Limb (tissue), 2 donors: ENCODE data around the gene PARS2.
"Not testable (repeated sequence)": the region's sequence is repeated elsewhere in the genome, so short reads cannot be mapped to it uniquely, and the experiment has no call there.

Experiments used
- DNase-seq, 2 donors: peaks; one replicate each; pipeline ENCODE4 v3.0.0-alpha.2; 2016; ENCODE audit errors: extremely low spot score in 2 of 2

Gene PARS2

DNA sequence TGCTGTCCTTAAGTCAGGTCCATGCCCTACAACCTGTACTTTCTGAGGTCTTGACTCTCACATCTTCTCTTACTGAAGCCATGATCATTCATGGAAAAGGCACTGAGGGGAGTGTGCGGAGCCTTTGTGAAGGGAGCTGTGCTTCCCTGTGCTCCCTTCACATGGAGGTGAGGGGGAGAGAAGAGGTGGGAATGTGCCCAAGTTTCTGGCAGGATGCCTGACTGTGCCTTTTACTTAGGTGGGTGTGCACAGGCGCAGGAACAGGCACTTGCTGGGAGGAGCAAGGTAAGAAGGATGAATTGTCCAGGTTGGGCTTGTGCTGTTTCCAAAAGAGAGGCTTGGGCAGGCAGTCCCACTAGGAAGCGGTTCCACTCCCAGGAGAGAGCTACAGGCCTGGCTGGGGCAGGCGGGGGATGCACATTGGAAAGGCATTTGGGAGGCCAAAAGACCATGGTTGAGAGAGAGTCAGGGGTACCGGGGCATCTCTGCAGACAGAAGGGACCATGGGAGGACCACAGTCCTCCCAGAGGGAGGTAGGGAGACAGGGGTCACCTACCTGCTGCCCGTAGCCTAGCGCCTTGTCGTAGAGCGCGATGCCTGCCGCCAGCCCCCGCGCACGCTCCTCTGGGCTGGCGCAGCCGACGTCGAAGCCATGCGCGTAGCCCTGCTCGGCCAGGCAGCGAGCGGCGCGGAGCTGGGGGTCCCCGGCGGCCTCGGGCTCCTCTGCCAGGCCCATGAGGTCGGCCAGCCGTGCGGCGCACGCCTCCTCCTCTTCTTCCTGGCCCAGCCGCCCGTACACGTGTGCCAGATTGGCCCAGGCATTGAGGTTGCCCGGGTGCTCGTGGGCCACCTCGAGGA is 35.9 kb upstream of the PARS2 start:
- DNase-seq, result peak in 1 of 2 donors; percentile 30

DNA sequence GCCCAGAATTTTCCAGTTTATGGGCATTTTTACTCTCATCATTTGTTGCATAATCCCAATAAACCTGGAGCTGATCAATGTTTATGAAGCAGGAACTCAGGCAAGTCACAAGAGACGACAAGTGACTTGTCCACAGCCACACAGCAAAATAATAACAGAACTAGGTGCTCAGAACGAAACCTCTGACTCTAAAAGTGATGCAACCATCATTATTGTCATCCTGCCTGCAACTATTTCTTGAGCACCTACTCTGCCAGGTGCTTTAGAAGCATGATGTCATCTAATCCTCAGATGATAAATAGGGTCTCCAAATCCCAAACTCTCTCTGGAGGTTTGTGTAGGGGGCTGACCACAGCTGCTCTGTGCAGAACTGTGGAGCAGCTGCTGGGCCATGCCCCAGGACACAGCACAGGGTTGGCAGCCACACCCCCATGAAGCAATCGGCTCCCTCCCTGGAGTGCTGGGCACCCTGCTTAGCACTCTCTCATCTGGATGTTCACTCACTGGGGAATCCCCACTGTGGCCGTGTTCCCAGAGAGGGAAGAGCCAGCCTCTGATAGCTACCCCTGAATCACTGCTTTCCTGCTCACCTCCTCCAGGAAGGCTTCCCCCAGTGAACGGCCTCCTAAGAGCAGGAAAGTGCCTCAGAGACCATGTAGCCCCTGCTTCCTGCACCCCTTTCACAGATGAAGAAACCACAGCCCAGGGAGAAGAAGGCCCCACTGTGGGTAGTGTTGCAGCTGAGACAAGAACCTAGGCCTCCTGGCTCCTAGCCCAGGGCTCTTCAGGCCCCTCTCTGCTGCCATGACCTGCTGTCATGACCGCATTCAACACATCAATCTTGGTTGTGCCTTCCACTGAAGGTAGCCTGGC is 34.7 kb upstream of the PARS2 start:
- peak in 1 of 2 donors; percentile 11 for DNase-seq

DNA sequence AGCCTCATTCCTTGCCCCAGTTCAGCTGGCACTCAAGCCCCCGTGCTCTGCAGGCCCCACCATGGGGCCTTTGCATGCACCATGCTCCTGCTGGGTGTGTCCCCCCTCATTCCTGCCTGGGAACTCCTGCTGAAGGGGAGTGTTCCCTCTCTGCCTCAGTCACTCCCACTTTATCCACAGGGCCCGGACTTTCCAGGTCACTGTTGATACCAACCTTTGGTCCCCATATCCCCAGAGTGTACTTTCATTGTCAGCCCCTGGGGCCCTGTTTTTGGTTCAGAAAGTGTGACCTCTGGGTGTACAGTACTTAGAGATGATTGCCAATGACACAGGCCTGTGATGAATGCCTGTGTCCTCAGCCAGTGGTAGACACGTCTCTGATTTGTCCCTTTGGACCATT is 33.9 kb upstream of the PARS2 start:
- DNase-seq, result no peak

DNA sequence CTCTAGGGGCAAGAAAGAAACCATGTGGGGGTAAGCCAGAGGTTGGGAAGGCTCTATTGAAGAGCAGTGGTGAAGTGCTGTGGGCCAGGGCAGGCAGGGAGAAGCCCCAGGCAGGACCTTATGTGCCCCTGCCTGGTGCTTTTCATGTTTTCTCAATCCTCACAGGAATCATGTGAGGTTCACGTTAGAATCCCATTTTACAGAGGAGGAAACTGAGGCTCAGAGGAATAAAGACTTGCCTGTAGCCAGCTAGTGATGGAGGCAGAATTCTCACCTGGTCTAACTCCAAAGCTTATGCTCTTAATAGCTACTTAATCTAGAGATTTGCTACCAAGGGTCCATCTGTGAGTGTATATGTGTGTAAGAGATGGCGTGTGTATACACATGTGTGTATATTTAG is 32.6 kb upstream of the PARS2 start:
- no peak for DNase-seq

DNA sequence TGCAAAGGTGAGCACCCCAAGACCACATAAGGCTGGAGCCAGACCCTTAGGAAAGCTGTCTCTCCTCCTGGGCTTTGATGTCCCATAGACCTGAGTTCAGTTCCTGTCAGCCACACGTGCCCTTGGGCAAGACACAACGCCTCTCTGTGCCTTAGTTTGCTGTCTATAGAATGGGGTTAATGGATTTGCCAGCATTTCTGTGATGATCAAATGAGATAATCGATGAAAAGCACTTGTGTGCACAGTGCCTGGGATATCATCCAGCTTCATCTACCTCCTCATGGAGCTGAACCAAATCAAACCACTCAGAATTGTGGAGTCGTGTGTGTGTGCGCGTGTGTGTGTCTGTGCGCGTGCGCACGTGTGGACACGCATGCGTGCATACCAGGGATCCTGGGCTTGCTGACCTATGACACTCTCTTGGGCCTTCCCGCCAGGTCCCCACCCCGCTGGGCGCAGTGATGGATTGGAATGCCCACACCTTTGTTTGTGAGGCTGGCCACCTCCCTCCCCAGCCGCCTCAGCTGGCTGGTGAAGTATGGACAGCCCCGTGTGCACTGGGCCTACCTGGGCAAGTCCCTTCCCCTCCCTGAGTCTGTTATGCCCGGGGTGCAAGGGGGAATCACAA is 31.6 kb upstream of the PARS2 start:
- DNase-seq, result no peak

DNA sequence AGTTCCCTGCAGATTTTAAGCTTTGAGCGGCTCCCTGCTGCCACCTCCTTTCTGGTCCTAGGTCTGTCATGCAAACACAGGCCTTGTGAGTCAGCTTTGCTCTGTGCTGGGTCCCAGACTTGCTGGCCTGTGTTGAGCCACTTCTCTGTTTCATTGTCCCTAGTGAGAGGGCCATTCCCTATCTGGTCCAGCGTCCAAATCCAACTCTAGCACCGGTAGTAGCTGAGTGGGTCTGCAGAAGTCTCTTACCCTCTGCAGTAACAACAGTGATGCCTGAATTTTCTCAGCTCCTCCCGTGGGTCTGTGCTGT is 31.0 kb upstream of the PARS2 start:
- no peak for DNase-seq

DNA sequence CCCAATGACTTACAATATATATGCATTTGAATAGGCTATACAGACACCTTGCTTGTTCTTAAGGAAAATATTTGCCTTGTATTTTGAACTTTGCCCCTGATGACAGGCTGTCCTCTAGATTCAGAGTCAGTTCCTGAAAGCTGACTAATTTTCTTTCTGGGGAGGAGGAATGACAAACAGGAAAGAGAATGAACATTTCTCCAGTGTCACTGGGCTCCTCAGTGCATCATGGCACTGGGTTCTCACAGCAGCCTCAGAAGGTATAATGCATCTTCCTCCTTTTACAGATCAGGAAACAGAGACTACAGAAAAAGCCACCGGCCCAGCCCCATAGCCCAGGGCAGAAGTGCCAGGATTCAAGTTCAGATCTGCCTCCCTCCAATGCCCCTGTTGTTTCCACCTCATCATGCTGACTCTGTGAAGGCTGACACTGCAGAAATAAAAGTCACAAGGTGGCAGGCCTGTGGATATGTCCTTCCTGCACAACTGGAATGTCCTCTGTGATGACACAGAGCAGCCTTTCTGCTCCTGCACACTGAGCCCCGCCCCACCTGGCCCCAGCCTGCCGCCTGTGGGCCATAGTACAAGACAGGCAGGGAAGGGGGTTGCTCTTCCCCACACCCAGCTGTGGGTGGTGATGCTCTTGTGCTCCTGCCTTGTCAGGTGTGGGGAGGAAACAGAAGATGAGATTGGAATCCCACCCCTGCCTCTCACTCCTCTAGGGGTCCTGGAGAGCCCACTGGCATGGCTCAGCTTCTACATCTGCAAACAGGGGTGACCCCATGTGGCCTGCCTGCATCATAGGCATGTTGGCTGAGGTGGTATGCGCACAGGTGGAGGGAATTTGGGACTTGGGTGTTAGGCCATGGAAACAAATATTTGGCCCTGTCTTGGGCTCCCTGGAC is 30.4 kb upstream of the PARS2 start:
- no peak for DNase-seq

DNA sequence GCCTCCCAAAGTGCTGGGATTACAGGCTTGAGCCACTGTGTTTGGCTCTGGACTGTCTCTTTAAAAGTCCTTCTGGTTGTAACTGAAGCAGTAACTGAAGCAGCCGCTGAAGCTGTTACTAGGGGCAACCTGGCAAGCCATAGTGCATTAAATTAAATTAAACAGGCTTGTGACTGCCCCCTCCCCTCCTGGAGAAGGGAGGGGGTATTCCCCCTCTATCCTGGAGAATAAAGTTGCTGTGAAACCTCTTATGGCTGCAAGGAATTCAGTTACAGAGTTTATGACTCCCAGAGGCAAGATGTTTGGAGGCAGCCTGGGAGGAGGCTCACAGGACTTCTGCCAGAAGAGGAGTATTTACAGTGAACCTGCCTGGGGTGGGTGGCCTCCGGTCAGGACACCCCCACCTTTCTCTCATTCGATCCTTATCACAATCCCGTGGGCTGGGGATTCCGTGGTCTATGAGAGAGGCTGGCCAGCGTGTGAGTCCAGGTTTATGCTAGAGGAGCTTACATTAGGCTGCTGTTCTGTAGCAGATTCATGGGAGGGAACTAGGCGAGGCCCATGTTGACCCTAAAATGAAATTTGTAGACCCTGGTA is 28.5 kb upstream of the PARS2 start:
- DNase-seq, result peak; percentile 82 to 85

DNA sequence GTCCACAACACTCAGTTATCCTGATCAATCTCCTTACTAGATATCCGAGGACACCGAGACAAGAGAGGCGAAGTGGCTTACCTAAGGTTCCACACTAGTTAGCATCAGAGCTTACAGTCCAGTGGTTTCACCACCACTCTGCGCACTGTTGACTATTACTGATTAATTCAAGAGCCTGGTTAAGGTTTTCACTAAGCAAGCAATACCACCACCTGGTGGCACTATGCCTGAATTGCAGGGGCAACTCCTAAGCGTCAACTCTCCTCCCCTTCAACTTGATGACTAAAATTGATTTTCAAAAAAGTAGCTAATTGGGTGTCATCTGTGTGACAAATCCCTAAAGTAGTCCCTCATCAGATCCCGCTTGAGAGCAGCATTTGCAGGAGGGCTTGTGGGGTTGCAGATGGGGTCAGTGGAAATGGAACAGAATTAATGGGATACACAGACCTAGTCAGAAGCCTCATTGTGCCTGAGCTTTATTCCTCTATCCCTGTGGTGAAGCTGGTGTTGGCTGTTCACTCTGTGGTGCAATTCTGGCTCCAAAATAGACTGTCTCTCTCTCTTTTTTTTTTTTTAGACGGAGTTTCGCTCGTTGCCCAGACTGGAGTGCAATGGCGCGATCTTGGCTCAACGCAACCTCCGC is 27.7 kb upstream of the PARS2 start:
- no peak for DNase-seq

DNA sequence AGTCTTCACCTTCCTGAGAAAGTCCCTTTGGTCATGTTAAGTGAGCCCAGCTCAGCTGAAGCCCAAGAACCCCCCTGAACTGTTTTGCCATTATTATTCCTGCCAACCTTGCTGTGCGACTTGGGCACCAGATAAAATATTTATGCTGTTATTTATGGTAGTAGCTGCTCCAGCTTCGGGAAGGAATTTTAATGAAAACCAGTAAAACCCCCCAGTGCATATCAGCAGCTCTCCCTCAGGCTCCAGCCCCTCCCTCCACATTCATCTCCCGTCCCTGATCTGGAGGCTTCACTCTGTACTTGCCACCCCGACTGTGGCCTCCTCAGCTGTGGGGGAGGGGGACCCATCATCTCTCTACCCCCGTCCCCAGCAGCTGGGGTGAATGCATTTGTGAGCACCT is 24.1 kb upstream of the PARS2 start:
- DNase-seq, result no peak

DNA sequence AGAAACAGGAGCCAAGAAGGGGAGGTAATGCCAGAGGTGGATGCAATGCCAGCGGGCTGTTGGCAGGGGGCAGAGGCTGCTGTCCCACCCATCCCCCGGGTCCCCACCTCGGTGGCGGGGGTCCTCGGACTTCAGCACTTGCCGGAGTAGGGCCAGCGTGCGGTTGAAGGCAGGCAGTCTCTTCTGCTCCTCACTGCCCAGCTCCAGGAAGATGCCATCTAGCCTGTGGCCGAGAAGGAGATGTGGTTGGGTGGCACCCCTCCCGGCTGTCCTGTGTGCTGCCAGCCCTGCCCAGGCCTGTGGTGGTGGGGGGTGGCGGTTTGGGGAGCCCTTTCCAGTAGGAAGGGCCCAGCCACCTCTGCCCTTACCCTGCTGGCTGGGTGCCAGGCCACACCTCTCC is 23.3 kb upstream of the PARS2 start:
- DNase-seq, result no peak

DNA sequence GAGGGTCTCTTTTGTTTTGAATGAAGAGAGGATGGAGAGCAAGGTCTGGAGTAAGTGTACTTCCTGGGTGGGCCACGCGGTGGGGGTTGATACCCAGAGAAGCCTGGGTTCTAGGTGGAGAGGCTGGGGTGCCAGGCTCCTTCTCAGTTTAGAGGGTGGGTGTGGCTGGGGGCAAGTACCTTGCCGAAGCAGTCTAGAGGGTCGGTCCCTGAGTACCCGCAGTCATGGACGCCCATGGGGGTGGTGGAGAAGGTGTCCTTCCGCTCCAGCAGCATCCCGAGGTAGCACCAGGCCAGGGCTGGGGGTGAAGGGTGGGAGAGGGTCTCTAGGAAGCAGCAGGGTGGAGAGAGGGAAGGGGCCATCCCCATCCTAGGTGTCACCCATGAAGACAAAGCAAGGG is 22.5 kb upstream of the PARS2 start:
- no peak for DNase-seq

DNA sequence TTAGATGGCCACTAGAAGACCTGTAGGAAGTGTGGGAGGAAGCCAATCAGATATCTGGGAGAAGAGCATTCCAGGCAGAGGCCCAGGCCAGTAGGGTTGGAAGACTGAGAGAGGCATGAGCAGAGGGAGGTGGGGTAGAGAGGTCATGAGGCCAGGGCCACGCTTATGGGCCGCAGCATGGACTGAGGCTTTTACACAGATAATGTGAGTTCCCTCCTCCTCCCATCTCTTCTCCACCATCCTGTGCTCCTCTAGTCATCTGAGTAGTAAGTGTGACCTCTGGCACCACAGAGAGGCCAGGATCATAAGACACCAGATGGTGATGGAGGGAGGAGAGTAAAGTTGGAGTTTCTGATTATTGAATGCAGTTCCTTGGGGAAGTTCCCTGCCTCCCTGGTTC is 19.7 kb upstream of the PARS2 start:
- no peak for DNase-seq

DNA sequence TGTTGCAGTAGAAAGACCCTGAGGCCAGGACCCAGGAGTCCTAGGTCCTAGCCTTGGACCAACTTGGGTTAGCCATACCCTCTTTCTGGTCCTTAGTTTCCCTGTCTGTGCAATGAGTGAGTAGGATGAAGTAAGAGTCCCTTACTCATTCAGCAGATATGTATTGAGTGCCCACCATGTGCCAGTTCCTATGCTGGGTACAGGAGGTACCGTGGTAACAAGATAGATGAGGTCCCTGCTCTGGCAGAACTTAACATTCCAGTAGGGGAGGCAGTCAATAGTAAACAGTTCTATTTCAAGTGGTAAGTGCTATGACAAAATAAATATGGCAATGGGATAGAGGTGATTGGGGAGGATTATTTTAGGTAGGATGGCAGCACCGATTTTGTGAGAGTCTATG is 18.3 kb upstream of the PARS2 start:
- DNase-seq, result no peak

DNA sequence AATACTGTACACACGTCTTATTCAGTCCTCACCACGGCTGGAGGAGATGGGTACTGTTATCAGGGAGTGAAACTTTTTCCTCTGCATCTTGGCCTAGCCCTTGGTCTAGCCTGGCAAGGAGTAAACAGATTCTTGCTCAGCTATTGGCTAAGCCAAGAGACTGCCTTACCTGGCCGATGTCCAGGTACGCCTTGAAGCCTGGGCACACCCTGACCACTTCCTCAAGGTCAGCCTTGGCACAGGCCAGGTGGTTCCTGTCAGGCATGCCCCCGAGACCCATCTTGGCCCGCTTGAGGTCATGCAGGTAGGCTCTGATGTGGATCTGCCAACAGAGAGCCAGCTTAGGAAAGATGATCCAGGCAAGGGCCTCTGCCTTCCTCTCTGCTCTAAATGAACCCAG is 17.8 kb upstream of the PARS2 start:
- no peak for DNase-seq

DNA sequence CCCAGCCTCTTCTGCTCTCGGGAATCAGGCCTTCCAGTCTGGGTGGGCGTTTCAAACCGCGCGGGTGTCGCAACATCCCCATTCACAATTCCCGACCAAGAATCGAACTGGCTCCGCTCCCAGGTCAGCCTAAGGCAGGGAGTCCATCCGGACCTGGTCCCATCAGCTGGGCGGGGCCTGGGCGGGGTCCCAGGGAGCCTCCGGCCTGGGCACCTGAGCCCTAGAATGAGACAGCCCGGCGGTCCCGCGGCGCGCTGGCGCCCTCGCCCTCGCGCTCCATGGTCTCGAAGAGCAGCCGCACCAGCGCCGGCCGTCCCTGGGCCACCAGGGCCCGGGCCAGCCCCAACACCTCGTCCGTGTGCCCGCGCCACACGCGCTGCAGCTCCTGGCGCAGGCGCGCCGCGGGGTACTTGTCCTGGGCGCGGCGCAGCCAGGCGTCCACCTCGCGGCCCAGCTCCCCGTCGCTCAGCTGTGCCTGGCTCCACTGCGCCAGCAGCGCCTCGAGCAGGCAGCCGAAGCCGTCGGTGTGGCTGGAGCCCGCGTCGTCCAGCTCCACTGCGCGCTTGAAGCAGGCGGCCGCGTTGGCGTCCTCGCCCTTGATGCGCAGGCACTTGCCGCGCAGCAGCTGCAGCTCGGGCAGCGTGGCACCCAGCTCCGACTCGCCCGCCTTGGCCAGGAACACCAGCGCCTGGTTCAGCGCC is 16.9 kb upstream of the PARS2 start:
- DNase-seq, result no peak

DNA sequence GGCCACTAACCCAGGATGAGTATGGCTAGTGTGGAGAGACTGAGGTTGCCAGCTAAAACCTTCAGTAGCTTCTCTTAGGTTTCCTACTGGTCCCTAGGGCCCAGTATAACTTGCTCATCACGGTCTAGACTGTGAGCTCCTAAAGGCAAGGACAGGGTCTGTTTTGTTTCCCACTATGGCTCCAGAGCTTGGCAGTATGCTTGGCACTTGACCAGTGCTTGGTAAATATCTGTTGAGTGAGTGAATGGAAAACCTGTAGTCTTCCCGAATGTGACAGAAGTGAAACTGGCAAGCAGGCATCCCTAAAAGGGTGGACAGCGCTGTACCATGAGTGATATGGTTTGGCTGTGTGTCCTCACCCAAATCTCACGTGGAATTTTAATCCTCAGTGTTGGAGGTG is 13.1 kb upstream of the PARS2 start:
- no peak for DNase-seq

DNA sequence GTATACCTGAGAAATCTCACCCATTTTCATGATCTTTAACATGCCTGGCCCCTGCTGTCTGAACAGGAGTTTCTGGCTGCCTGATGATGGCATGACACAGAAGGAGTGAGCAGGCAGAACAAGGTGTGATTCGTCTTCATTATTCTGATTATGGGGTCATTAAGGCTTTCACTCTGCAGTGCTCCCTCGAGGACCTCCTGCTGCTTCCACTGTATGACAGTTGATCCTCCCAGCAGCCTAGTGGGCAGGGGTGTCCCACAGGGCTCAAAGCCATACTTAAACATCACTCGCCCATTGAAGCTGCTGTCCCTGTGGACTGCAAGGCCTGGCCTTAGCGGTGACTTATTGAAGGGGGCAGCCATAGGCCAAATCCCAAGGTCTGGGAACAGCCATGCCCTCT is 12.7 kb upstream of the PARS2 start:
- no peak for DNase-seq

DNA sequence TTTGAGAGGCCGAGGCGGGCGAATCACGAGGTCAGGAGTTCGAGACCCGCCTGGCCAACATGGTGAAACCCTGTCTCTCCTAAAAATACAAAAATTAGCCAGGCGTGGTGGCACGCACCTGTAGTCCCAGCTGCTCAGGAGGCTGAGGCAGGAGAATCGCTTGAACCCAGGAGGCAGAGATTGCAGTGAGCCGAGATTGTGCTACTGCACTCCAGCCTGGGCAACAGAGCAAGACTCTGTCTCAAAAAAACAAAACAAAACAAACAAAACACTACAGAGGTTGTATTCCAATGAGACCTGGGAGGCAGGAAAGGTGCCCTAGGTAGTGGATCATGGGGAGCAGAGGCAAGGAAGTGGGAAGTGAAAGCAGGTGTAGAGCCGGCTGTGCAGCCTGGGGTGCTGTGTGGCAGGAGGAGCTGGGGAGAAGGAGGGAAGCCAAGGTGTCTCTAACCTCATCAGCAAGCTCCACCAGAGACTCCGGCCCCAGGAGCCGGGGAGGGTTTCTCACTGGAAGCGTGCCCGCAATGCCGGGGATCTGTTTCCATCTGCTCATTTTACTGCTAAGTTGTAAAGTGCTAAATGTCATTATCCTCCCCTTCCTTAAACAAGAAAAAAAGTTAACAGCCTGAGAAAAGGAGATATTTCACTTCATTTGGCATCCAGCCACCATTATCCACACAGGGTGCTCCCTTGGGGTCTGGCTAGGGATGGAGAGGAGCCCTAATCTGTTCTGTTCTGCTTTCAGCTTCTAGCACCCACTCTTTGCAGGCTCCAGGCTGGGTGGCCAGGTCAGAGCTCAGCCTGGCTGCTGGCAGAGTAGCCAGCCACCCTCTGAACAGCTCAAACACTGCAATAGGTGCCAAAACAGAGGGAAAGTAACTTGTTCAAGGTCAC is 11.8 kb upstream of the PARS2 start:
- not testable (repeated sequence) for DNase-seq
